GM19035 (cell line): ENCODE results near the gene RBBP6.
"Not testable (repeated sequence)": the region's sequence is repeated elsewhere in the genome, so short reads cannot be mapped to it uniquely, and the experiment has no call there.

Experiments
- ATAC-seq: cut with Tn5 transposase; IDR thresholded peaks from one replicate; pipeline ENCODE4 v1.9.1; 2021; ENCODE audit not compliant: unreplicated experiment

Gene RBBP6

GRCh38 chr16:24539295-24539849, at the start of gene RBBP6:
TSS of gene RBBP6 (plus strand) at chr16:24539566. CDS start at chr16:24540627, 1,061 bp downstream.
- peak; percentile 89 for ATAC-seq

- ATAC-seq = no peak
Observed at GRCh38 chr16:24490866-24491265, 48.5 kb upstream of the RBBP6 start.

- ATAC-seq = no peak
Observed at GRCh38 chr16:24491731-24492130, 47.6 kb upstream of the RBBP6 start.

- no peak for ATAC-seq
Observed at GRCh38 chr16:24493821-24494220, 45.5 kb upstream of the RBBP6 start.

GRCh38 chr16:24495207-24495606, 44.2 kb upstream of the RBBP6 start:
- ATAC-seq = not testable (repeated sequence)

- no peak for ATAC-seq
Observed at GRCh38 chr16:24497440-24497839, 41.9 kb upstream of the RBBP6 start.

GRCh38 chr16:24499193-24499814, 40.1 kb upstream of the RBBP6 start:
- ATAC-seq = no peak

- ATAC-seq = no peak
Observed at GRCh38 chr16:24504472-24505345, 34.7 kb upstream of the RBBP6 start.

GRCh38 chr16:24505959-24506358, 33.4 kb upstream of the RBBP6 start:
- ATAC-seq = no peak

- no peak for ATAC-seq
Observed at GRCh38 chr16:24507959-24508480, 31.3 kb upstream of the RBBP6 start.

- no peak for ATAC-seq
Observed at GRCh38 chr16:24508614-24509013, 30.8 kb upstream of the RBBP6 start.

GRCh38 chr16:24509536-24509935, 29.8 kb upstream of the RBBP6 start:
- ATAC-seq = no peak

- ATAC-seq = no peak
Observed at GRCh38 chr16:24511174-24511573, 28.2 kb upstream of the RBBP6 start.

- ATAC-seq = no peak
Observed at GRCh38 chr16:24511792-24512191, 27.6 kb upstream of the RBBP6 start.

GRCh38 chr16:24514096-24514495, 25.3 kb upstream of the RBBP6 start:
- no peak for ATAC-seq

- no peak for ATAC-seq
Observed at GRCh38 chr16:24515186-24515585, 24.2 kb upstream of the RBBP6 start.

GRCh38 chr16:24516900-24517669, 22.3 kb upstream of the RBBP6 start:
- no peak for ATAC-seq

- no peak for ATAC-seq
Observed at GRCh38 chr16:24518498-24518897, 20.9 kb upstream of the RBBP6 start.

- ATAC-seq = no peak
Observed at GRCh38 chr16:24520983-24521382, 18.4 kb upstream of the RBBP6 start.

- no peak for ATAC-seq
Observed at GRCh38 chr16:24522751-24523150, 16.6 kb upstream of the RBBP6 start.

GRCh38 chr16:24523569-24523968, 15.8 kb upstream of the RBBP6 start:
- ATAC-seq = no peak
